ENCODE results near the gene SLC9A7. TPM values are rescaled to one million over a fixed set of nuclear protein-coding genes. Genes with fewer than 3 reads are reported as not detected.

SLC9A7 gene
- polyA plus RNA-seq, 4 donors, result under 0.01 to 2.8 (median 1.4) TPM

DNA sequence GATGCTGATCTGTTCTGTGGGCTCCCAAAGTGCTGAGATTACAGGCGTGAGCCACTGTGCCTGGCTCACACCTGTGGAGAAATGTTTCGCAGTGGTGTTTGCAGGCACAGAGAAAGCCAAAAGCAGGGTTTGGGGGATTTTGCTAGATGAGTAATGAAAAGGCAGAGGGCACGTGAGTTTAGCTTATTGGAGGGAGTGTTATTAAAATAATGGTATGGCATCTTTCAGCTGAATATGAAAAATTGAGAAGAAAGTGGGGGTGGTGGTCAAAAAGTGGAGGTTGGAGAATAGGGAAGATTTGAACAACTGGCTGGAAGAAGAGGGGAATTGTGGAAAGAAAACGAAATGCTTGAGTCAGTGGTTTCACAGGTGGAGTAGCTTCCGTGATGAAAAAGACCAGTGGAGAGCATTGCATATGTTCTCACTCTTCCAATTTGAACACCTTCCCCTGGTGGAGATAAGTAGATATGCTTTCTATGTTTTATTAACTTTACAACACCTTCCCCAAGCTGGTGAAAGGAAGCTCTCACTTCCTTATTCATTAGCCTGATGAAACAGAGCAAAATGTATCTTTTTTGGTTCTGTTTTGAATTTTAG, 186.5 kb downstream of the SLC9A7 start:
- H3K4me3 ChIP-seq (ENCODE audit: low read depth in 1 of 3, low read length in 3 of 3), result no peak overlapping the region
- no peaks in the 10 kb centered on the region for H3K4me1 ChIP-seq (ENCODE audit: control insufficient read depth in 3 of 3, insufficient read depth in 2 of 3, low read depth in 1 of 3, low read length in 2 of 3)
- no peak for DNase-seq
- no peaks in the 10 kb centered on the region for H3K9me3 ChIP-seq (ENCODE audit: control insufficient read depth in 2 of 2, insufficient read depth in 1 of 2, low read depth in 1 of 2, low read length in 1 of 2)
- peaks cover 0 to 23% (median 0%) of the 10 kb centered on the region in 3 donors for H3K27me3 ChIP-seq (ENCODE audit: control insufficient read depth in 3 of 3, insufficient read depth in 3 of 3, low read length in 3 of 3)
- H3K27ac ChIP-seq (ENCODE audit: low read depth in 1 of 3, low read length in 2 of 3), result no peak overlapping the region
- no peaks in the 10 kb centered on the region for H3K36me3 ChIP-seq (ENCODE audit: control insufficient read depth in 3 of 3, insufficient read depth in 2 of 3, low read depth in 1 of 3, low read length in 3 of 3)
- WGBS, 3 donors, result 47 to 68% (median 51%) methylated on average over 5 of the region's 5 CpGs
- FAIRE-seq, result no peak

- no peak overlapping the region for H3K27ac ChIP-seq (ENCODE audit: low read depth in 1 of 3, low read length in 2 of 3)
- no peaks in the 10 kb centered on the region for H3K9me3 ChIP-seq (ENCODE audit: control insufficient read depth in 2 of 2, insufficient read depth in 1 of 2, low read depth in 1 of 2, low read length in 1 of 2)
- no peaks in the 10 kb centered on the region for H3K36me3 ChIP-seq (ENCODE audit: control insufficient read depth in 3 of 3, insufficient read depth in 2 of 3, low read depth in 1 of 3, low read length in 3 of 3)
- H3K4me3 ChIP-seq (ENCODE audit: low read depth in 1 of 3, low read length in 3 of 3), result no peak overlapping the region
- FAIRE-seq (no peak), DNase-seq (no peak)
- H3K4me1 ChIP-seq (ENCODE audit: control insufficient read depth in 3 of 3, insufficient read depth in 2 of 3, low read depth in 1 of 3, low read length in 2 of 3), result no peaks in the 10 kb centered on the region
- 75 to 82% (median 79%) methylated on average over 10 of the region's 10 CpGs for WGBS, 3 donors
- H3K27me3 ChIP-seq (ENCODE audit: control insufficient read depth in 3 of 3, insufficient read depth in 3 of 3, low read length in 3 of 3), result peaks cover 0 to 23% (median 0%) of the 10 kb centered on the region in 3 donors
Observed at GRCh38 chrX:46571423-46572339, 187.2 kb downstream of the SLC9A7 start.

DNA sequence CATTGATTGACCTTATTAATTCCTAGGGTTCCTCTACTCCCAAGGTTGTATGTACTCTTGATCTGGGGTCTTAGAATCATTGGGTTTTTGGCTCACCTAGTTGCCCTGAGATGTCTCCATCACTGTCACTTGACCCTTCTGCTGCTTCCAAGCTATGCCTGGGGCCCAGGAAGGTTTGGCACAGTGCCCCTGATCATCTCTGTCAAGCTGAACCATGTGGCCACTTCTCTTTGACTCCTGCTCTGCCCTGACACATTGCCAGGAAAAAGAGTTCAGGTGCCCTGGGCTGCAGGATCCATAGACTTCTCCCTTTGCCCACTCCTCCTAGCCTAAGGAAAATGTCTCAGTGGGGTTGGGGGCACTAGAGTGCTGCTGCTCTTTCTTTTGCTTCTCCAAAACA, 189.3 kb downstream of the SLC9A7 start:
- Histone ChIP-seq H3K27ac (ENCODE audit: low read depth in 1 of 3, low read length in 2 of 3) (no peak overlapping the region), H3K4me1 (ENCODE audit: control insufficient read depth in 3 of 3, insufficient read depth in 2 of 3, low read depth in 1 of 3, low read length in 2 of 3) (no peaks in the 10 kb centered on the region), H3K36me3 (ENCODE audit: control insufficient read depth in 3 of 3, insufficient read depth in 2 of 3, low read depth in 1 of 3, low read length in 3 of 3) (no peaks in the 10 kb centered on the region), H3K4me3 (ENCODE audit: low read depth in 1 of 3, low read length in 3 of 3) (no peak overlapping the region), H3K9me3 (ENCODE audit: control insufficient read depth in 2 of 2, insufficient read depth in 1 of 2, low read depth in 1 of 2, low read length in 1 of 2) (no peaks in the 10 kb centered on the region), H3K27me3 (ENCODE audit: control insufficient read depth in 3 of 3, insufficient read depth in 3 of 3, low read length in 3 of 3) (peaks cover 0 to 10% (median 0%) of the 10 kb centered on the region in 3 donors)
- FAIRE-seq, result no peak
- no peak for DNase-seq

GRCh38 chrX:46567388-46567787, 191.5 kb downstream of the SLC9A7 start:
- Histone ChIP-seq H3K36me3 (ENCODE audit: control insufficient read depth in 3 of 3, insufficient read depth in 2 of 3, low read depth in 1 of 3, low read length in 3 of 3) (no peaks in the 10 kb centered on the region), H3K4me3 (ENCODE audit: low read depth in 1 of 3, low read length in 3 of 3) (no peak overlapping the region), H3K27ac (ENCODE audit: low read depth in 1 of 3, low read length in 2 of 3) (no peak overlapping the region), H3K4me1 (ENCODE audit: control insufficient read depth in 3 of 3, insufficient read depth in 2 of 3, low read depth in 1 of 3, low read length in 2 of 3) (no peaks in the 10 kb centered on the region), H3K27me3 (ENCODE audit: control insufficient read depth in 3 of 3, insufficient read depth in 3 of 3, low read length in 3 of 3) (no peaks in the 10 kb centered on the region), H3K9me3 (ENCODE audit: control insufficient read depth in 2 of 2, insufficient read depth in 1 of 2, low read depth in 1 of 2, low read length in 1 of 2) (no peaks in the 10 kb centered on the region)
- peak; percentile 24 to 56 for DNase-seq
- no peak for FAIRE-seq

GRCh38 chrX:46561824-46562657, 196.9 kb downstream of the SLC9A7 start:
- Histone ChIP-seq H3K4me1 (ENCODE audit: control insufficient read depth in 3 of 3, insufficient read depth in 2 of 3, low read depth in 1 of 3, low read length in 2 of 3) (no peaks in the 10 kb centered on the region), H3K27ac (ENCODE audit: low read depth in 1 of 3, low read length in 2 of 3) (peak overlapping the region in 1 of 3 donors; percentile 16), H3K36me3 (ENCODE audit: control insufficient read depth in 3 of 3, insufficient read depth in 2 of 3, low read depth in 1 of 3, low read length in 3 of 3) (no peaks in the 10 kb centered on the region), H3K4me3 (ENCODE audit: low read depth in 1 of 3, low read length in 3 of 3) (no peak overlapping the region), H3K27me3 (ENCODE audit: control insufficient read depth in 3 of 3, insufficient read depth in 3 of 3, low read length in 3 of 3) (no peaks in the 10 kb centered on the region), H3K9me3 (ENCODE audit: control insufficient read depth in 2 of 2, insufficient read depth in 1 of 2, low read depth in 1 of 2, low read length in 1 of 2) (no peaks in the 10 kb centered on the region)
- DNase-seq, result peak in 1 of 2 donors; percentile 12
- FAIRE-seq, result no peak
- WGBS, 3 donors, result 63 to 75% (median 64%) methylated on average over 6 of the region's 6 CpGs

DNA sequence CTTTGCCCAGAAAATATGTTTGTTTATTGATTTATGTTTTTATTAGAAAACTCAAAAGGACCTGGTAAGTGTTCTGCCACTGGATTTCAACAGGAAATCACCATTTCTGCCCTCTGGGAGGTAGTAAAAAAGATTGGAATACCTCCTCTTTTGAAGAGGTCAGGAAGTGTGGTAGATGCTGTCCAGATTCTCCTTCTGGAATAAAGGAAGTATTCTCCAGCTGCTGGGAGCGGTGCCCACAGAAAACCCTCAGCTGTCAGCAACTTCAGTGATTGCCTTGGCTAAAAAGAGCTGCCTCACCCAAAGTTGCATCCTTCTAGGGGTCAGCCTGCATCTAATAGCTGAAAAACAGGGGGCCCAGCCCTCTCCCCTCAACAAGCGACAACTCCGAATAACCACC, 199.9 kb downstream of the SLC9A7 start:
- Histone ChIP-seq H3K9me3 (ENCODE audit: control insufficient read depth in 2 of 2, insufficient read depth in 1 of 2, low read depth in 1 of 2, low read length in 1 of 2) (no peaks in the 10 kb centered on the region), H3K4me3 (ENCODE audit: low read depth in 1 of 3, low read length in 3 of 3) (no peak overlapping the region), H3K4me1 (ENCODE audit: control insufficient read depth in 3 of 3, insufficient read depth in 2 of 3, low read depth in 1 of 3, low read length in 2 of 3) (no peaks in the 10 kb centered on the region), H3K27me3 (ENCODE audit: control insufficient read depth in 3 of 3, insufficient read depth in 3 of 3, low read length in 3 of 3) (no peaks in the 10 kb centered on the region), H3K27ac (ENCODE audit: low read depth in 1 of 3, low read length in 2 of 3) (no peak overlapping the region), H3K36me3 (ENCODE audit: control insufficient read depth in 3 of 3, insufficient read depth in 2 of 3, low read depth in 1 of 3, low read length in 3 of 3) (no peaks in the 10 kb centered on the region)
- 82 to 84% (median 83%) methylated on average over 3 of the region's 3 CpGs for WGBS, 3 donors
- FAIRE-seq (no peak), DNase-seq (no peak)

DNA sequence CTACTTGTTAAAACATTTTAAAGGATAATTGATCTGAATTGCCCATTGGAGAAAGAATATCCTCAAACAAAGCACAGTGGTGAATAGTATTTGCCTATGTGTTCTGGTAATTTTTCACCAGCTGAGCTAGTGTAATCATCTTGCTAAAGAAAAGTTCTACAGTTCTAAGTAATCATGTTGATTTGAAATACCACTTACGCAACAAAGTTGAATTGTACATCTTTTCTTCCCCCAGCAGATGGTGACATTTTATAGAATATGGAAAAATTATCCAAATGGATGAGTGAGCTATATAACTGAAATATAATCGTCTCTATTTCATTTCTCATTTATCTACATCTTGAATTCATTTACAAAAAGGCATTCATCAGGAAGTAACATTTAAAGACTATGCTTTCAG, 204.0 kb downstream of the SLC9A7 start:
- Histone ChIP-seq H3K36me3 (ENCODE audit: control insufficient read depth in 3 of 3, insufficient read depth in 2 of 3, low read depth in 1 of 3, low read length in 3 of 3) (no peaks in the 10 kb centered on the region), H3K4me3 (ENCODE audit: low read depth in 1 of 3, low read length in 3 of 3) (no peak overlapping the region), H3K27ac (ENCODE audit: low read depth in 1 of 3, low read length in 2 of 3) (no peak overlapping the region), H3K27me3 (ENCODE audit: control insufficient read depth in 3 of 3, insufficient read depth in 3 of 3, low read length in 3 of 3) (no peaks in the 10 kb centered on the region), H3K9me3 (ENCODE audit: control insufficient read depth in 2 of 2, insufficient read depth in 1 of 2, low read depth in 1 of 2, low read length in 1 of 2) (no peaks in the 10 kb centered on the region), H3K4me1 (ENCODE audit: control insufficient read depth in 3 of 3, insufficient read depth in 2 of 3, low read depth in 1 of 3, low read length in 2 of 3) (no peaks in the 10 kb centered on the region)
- WGBS, 3 donors, result 37 to 53% (median 42%) methylated on average over 2 of the region's 2 CpGs
- no peak for FAIRE-seq
- peak in 1 of 2 donors; percentile 5 for DNase-seq

DNA sequence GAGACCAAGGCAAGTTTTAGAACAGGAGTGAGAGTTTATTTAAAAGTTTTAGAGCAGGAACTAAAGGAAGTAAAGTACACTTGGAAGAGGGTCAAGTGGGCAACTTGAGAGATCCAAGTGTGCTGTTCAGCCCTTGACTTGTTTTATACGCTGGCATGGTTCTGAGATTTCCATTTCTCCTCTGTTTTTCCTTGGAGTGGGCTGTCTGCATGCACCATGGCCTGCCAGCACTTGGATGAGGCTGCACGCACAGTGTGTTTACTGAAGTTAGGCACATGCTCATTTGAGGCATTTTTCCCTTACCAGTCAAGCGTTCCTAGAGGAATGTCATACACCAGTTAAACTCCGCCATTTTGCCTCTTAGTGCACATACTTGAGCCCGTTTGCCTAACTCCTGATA, 205.0 kb downstream of the SLC9A7 start:
- Histone ChIP-seq H3K4me1 (ENCODE audit: control insufficient read depth in 3 of 3, insufficient read depth in 2 of 3, low read depth in 1 of 3, low read length in 2 of 3) (no peaks in the 10 kb centered on the region), H3K4me3 (ENCODE audit: low read depth in 1 of 3, low read length in 3 of 3) (no peak overlapping the region), H3K36me3 (ENCODE audit: control insufficient read depth in 3 of 3, insufficient read depth in 2 of 3, low read depth in 1 of 3, low read length in 3 of 3) (no peaks in the 10 kb centered on the region), H3K27ac (ENCODE audit: low read depth in 1 of 3, low read length in 2 of 3) (no peak overlapping the region), H3K27me3 (ENCODE audit: control insufficient read depth in 3 of 3, insufficient read depth in 3 of 3, low read length in 3 of 3) (no peaks in the 10 kb centered on the region), H3K9me3 (ENCODE audit: control insufficient read depth in 2 of 2, insufficient read depth in 1 of 2, low read depth in 1 of 2, low read length in 1 of 2) (no peaks in the 10 kb centered on the region)
- FAIRE-seq, result no peak
- no peak for DNase-seq
- WGBS, 3 donors, result 85 to 95% (median 93%) methylated on average over 5 of the region's 5 CpGs
